Natural killer cell (primary cell): ENCODE data around the gene AKAP8. TPM values are rescaled to one million over a fixed set of nuclear protein-coding genes. Genes with fewer than 3 reads are reported as not detected.

ENCODE experiments used
- ATAC-seq, 3 donors: fragments of 150-1000 bp in 2 of 3; fragments of 200-7000 bp in 1 of 3; cut with Tn5 transposase; 1 replicate in 1 of 3; 2 replicates in 2 of 3; pipeline ENCODE4 v1.10.0; 2021; ENCODE audit warnings: mild to moderate bottlenecking in 2 of 3, moderate library complexity in 2 of 3
- DNase-seq, 2 donors: peaks; one replicate each; pipeline versions ENCODE4 v3.0.0 to v3.0.0-alpha.2; 2013 to 2021; ENCODE audit warnings: mixed read lengths in 1 of 2
- H3K27ac ChIP-seq: one replicate; pipeline ENCODE4 v1.5.1; 2013; ENCODE audit warnings: mild to moderate bottlenecking, low read length
- H3K27me3 ChIP-seq: one replicate; pipeline ENCODE4 v1.6.1; 2013; ENCODE audit warnings: low read length; ENCODE audit not compliant: control insufficient read depth, insufficient read depth
- H3K36me3 ChIP-seq: one replicate; pipeline ENCODE4 v1.6.1; 2013; ENCODE audit warnings: low read length; ENCODE audit not compliant: control insufficient read depth, insufficient read depth
- H3K4me1 ChIP-seq: one replicate; pipeline ENCODE4 v1.6.1; 2013; ENCODE audit warnings: low read length; ENCODE audit not compliant: control insufficient read depth, insufficient read depth
- H3K4me3 ChIP-seq: one replicate; pipeline ENCODE4 v1.5.1; 2013; ENCODE audit warnings: low read length
- H3K9me3 ChIP-seq: one replicate; pipeline ENCODE4 v1.6.1; 2013; ENCODE audit warnings: low read length; ENCODE audit not compliant: control insufficient read depth, insufficient read depth
- H3K27ac Mint-ChIP-seq, 2 donors: one replicate each; pipeline ENCODE4 v1.8.0; 2022; ENCODE audit warnings: mild to moderate bottlenecking in 2 of 2, mixed read lengths in 2 of 2, moderate library complexity in 1 of 2
- H3K27me3 Mint-ChIP-seq, 2 donors: one replicate each; pipeline ENCODE4 v1.8.0; 2022; ENCODE audit warnings: low read depth in 2 of 2, mixed read lengths in 2 of 2
- H3K36me3 Mint-ChIP-seq: one replicate; pipeline ENCODE4 v1.8.0; 2022; ENCODE audit warnings: mixed read lengths
- H3K4me1 Mint-ChIP-seq, 2 donors: one replicate each; pipeline ENCODE4 v1.8.0; 2022; ENCODE audit warnings: mixed read lengths in 2 of 2
- H3K4me3 Mint-ChIP-seq: one replicate; pipeline ENCODE4 v1.8.0; 2022; ENCODE audit warnings: mild to moderate bottlenecking, moderate library complexity, mixed read lengths
- H3K9me3 Mint-ChIP-seq, 2 donors: one replicate each; pipeline ENCODE4 v1.8.0; 2022; ENCODE audit warnings: mixed read lengths in 2 of 2
- WGBS: methylation state at CpG from one replicate; pipeline ENCODE4 v1.1.7; 2013; ENCODE audit warnings: missing lambda C conversion rate; ENCODE audit not compliant: insufficient coverage; 5-methylcytosine and 5-hydroxymethylcytosine counted together
- intact Hi-C: fragments of 100-400 bp; cut with micrococcal nuclease; formaldehyde crosslinking; loops from one replicate; pipeline ENCODE4 v1.14.2; 2022
- total RNA-seq, 4 donors: library from RNA; stranded (reverse); fragments of 120-200 nt in 1 of 4; gene quantifications; one replicate each; pipeline versions ENCODE4 v1.2.3 to v1.2.4, GENCODE V29; 2013 to 2022
- TF ChIP-seq, protein P1 (sequence below): fragments of 200-600 bp; IDR thresholded peaks from one replicate; pipeline ENCODE4 v1.8.0; 2022; ENCODE audit warnings: antibody characterized with exemption

The AKAP8 gene
- total RNA-seq, 3 donors from 2014 or later (not counting 1 experiment from before 2014, with no cell fraction given), result 65.3 to 87.6 (median 76.9) TPM

DNA sequence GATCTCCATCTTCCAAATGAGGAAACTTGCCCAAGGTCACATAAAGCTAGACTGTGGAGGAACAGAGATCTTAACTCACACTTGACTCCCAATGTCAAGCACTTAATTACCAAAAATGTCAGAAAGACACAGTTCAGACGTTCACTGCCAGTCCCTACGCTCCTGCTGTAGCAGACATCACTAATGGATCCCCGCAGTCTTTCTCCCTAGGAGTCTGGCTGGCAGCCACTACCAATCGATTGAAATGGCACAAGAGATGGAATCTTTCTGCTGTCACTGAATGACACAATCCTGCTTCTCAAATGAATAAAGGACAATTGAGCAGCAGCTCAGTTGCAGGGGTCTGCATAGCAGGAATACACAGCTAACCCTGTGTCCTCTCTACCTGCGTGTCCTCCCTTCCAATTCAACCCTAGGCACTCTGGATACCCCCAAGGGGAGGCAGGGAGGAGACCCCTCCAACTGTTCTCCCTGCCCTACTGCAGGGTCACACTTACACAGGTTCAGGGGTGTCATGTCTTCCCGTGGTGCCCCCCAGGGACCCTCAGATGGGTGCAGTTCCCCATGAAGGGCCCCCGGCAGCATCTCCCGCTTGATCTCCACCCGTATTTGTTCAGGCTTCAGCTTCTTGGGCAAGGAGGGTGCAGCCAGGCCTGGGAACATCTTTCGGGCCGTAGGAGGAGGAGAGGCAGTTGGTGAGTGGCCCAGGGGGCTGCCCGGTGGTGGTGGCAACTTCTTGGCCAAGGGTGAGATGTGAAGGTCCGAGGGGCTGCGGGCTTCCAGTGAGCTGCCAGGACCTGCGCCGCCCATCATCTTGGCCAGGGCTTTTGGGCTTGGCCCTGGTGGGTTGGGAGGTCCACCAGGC lies 47.1 kb upstream of the AKAP8 start:
- no peak for DNase-seq
- no peaks in the 10 kb centered on the region for H3K27me3 Mint-ChIP-seq
- ATAC-seq, result no peak
- no peaks in the 10 kb centered on the region for H3K27me3 ChIP-seq
- no peaks in the 10 kb centered on the region for H3K9me3 Mint-ChIP-seq
- TF ChIP-seq, protein P1, sequence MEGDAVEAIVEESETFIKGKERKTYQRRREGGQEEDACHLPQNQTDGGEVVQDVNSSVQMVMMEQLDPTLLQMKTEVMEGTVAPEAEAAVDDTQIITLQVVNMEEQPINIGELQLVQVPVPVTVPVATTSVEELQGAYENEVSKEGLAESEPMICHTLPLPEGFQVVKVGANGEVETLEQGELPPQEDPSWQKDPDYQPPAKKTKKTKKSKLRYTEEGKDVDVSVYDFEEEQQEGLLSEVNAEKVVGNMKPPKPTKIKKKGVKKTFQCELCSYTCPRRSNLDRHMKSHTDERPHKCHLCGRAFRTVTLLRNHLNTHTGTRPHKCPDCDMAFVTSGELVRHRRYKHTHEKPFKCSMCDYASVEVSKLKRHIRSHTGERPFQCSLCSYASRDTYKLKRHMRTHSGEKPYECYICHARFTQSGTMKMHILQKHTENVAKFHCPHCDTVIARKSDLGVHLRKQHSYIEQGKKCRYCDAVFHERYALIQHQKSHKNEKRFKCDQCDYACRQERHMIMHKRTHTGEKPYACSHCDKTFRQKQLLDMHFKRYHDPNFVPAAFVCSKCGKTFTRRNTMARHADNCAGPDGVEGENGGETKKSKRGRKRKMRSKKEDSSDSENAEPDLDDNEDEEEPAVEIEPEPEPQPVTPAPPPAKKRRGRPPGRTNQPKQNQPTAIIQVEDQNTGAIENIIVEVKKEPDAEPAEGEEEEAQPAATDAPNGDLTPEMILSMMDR, result no peak
- H3K4me1 ChIP-seq, result peaks cover 18% of the 10 kb centered on the region
- H3K9me3 ChIP-seq, result no peaks in the 10 kb centered on the region
- no peaks in the 10 kb centered on the region for H3K36me3 Mint-ChIP-seq
- H3K36me3 ChIP-seq, result peaks cover 48% of the 10 kb centered on the region
- H3K4me3 Mint-ChIP-seq, result no peak overlapping the region
- peaks cover 12 to 16% of the 10 kb centered on the region in 2 donors for H3K4me1 Mint-ChIP-seq
- WGBS, result 93% methylated on average over 16 of the region's 16 CpGs
- no peak overlapping the region for H3K4me3 ChIP-seq
- peak overlapping the region in 1 of 2 donors; percentile 56 for H3K27ac Mint-ChIP-seq
- H3K27ac ChIP-seq, result no peak overlapping the region
- intact Hi-C loops, result no loop called here

DNA sequence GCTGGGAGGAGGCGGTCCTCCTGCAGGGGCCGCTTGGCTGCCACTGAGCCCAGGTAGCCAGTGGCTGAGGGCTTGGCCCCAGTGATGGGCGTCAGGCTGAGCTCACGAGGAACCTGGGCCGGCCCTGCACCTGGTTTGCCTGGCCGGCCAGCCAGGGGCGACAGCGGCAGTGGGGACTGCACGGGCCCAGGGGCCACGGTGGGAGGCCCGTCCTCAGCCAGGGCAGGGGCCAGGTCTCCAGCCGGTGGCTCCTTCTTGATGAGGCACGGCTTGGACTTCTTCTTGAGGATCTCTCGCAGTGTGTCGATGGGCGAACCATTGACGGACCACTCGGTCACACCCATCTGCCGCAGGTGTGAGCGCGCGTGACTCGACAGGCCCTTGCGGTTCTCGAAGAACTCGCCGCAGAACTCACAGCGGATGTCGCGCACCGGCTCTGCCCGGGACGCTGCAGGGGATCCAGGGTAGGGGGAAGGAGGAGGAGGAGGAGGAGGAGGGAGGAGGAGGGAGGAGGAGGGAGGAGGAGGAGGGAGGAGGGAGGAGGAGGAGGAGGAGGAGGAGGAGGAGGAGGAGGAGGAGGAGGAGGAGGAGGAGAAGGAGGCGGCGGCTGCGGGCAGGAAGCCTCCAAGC lies 45.8 kb upstream of the AKAP8 start:
- no peak for DNase-seq
- Histone ChIP-seq H3K9me3 (no peaks in the 10 kb centered on the region), H3K27ac (no peak overlapping the region), H3K27me3 (no peaks in the 10 kb centered on the region), H3K4me1 (peaks cover 5% of the 10 kb centered on the region), H3K4me3 (no peak overlapping the region), H3K36me3 (peaks cover 48% of the 10 kb centered on the region)
- no peaks in the 10 kb centered on the region for H3K27me3 Mint-ChIP-seq
- no peak overlapping the region for H3K4me3 Mint-ChIP-seq
- peaks cover 3% of the 10 kb centered on the region in 2 donors for H3K4me1 Mint-ChIP-seq
- no peaks in the 10 kb centered on the region for H3K9me3 Mint-ChIP-seq
- no peaks in the 10 kb centered on the region for H3K36me3 Mint-ChIP-seq
- intact Hi-C loops, result no loop called here
- WGBS, result 96% methylated on average over 32 of the region's 36 CpGs
- TF ChIP-seq, protein P1, result no peak
- ATAC-seq, result no peak
- H3K27ac Mint-ChIP-seq, result no peak overlapping the region

DNA sequence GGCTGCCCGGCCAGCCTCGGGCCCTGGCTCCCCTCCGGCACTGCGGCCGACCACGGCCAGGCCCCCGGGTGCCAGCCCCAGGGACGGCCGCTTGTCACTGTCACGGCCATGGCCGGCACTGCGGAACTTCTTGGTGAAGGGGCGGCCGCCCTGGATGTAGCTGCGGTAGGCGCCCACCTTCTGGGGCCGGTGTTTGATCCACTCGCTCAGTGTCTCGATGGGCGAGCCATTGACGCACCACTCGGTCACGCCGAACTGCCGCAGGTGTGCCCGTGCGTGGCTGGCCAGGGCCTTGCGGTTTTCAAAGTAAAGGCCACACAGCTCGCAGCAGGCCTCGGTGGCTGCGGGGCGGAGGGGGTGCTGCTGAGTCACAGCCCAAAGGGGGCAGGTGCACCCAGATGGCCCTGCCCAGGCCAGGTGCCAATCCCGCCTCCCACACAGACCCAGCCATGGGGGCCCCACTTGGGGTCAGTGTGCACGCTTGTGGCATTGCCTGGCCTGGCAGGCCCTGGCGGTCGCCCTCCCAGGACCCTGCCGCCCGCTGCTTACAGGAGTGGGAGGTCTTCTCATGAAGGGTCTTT lies 45.2 kb upstream of the AKAP8 start:
- Histone ChIP-seq H3K27ac (no peak overlapping the region), H3K4me3 (no peak overlapping the region), H3K27me3 (no peaks in the 10 kb centered on the region), H3K4me1 (no peaks in the 10 kb centered on the region), H3K36me3 (peaks cover 48% of the 10 kb centered on the region), H3K9me3 (no peaks in the 10 kb centered on the region)
- Mint-ChIP-seq H3K9me3 (no peaks in the 10 kb centered on the region), H3K4me1 (peaks cover 0 to 2% of the 10 kb centered on the region in 2 donors), H3K4me3 (no peak overlapping the region), H3K27ac (no peak overlapping the region), H3K27me3 (no peaks in the 10 kb centered on the region), H3K36me3 (no peaks in the 10 kb centered on the region)
- DNase-seq (no peak), ATAC-seq (no peak)
- 98% methylated on average over 38 of the region's 38 CpGs for WGBS
- TF ChIP-seq, protein P1, result no peak
- intact Hi-C loops, result no loop called here
